Mesothelial cell of epicardium (in vitro differentiated cells): ENCODE results near the gene TASL. TPM values are rescaled to one million over a fixed set of nuclear protein-coding genes. Genes with fewer than 3 reads are reported as not detected.

ENCODE experiments used
- total RNA-seq: library from RNA; stranded (reverse); gene quantifications from 3 replicates; pipeline ENCODE4 v1.2.1, GENCODE V29; 2021

The TASL gene
- total RNA-seq, 1 donor from 2014 or later: not detected

Other genes starting within 250 kb of the TASL start
- 7.5 to 8.2 TPM (median 8.0 TPM) in 3 replicates for gene GK, start 75.7 kb upstream of the TASL start, total RNA-seq